SKM-1 treated with dmso at 0.1 percent for 144 hours (cell line): ENCODE results near the gene CEACAM18.
A peak's percentile ranks its signal among the peaks of the same experiment; 100 is the strongest.
"Not testable (repeated sequence)": the region's sequence is repeated elsewhere in the genome, so short reads cannot be mapped to it uniquely, and the experiment has no call there.

Experiments used
- DNase-seq: peaks from one replicate; lab custom pipeline; 2025; ENCODE audit not compliant: unreplicated experiment; lab: John Stamatoyannopoulos, UW

CEACAM18 gene

DNA sequence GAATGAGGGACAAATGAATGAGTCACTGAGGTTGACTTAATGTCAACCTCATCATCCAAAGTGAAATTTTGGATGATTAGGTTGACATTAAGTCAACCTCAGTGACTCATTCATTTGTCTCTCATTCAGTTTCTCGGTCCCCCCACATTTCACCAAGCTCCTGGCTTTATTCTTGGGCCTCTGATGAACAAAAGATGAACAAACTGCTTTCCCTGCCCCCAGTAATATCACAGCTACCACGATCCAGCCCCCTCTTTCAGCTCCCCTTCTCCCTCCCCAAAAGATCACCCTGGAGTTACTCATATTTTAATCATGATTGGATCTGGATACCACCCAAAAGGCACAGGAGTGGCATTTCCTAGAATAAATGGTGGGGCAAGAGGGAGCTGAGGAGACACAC is 10.8 kb downstream of the CEACAM18 start:
- DNase-seq, result no peak

- no peak for DNase-seq
These were observed 12.3 kb downstream of the CEACAM18 start for GRCh38 chr19:51490676-51491075.

- DNase-seq, result no peak
These were observed 13.2 kb downstream of the CEACAM18 start for GRCh38 chr19:51491586-51491985.

DNA sequence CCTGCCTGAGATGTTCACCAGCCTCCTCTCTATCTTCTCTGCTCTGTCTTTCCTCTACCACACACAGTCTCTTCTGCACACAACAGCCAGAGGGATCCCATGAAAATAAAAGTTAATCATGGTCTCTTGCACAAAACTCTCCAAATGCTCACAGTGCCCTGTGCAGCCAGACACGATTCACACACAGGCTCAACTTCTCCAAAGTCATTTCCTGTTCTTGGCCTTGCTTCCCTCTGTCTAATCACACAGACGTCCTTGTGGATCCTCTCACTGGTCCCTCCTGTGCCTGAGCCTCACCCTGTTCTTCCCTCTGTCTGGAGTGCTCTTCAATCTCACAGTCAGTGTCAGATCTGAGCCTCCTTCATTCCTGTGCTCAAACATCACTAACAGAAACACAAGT is 15.4 kb downstream of the CEACAM18 start:
- no peak for DNase-seq

DNA sequence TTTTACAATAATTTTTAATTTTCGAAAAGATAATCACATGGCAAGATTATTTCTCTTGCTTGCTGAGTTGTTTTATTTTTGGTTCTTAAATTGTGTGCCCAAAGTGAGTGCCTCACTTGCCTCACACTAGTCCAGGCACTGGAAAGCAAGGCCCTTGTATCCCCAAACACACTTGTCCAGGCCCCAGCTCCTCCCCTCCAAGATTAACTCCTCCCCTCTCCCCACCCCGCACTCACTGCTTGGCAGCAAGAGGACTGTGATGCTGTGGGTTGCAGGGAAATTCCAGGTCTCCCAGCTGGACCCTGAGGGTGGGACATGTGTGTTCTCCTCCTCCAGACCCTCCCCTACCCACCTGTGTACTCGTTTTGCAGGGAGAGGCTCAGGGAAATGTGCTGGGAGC is 19.3 kb downstream of the CEACAM18 start:
- DNase-seq, result no peak

DNA sequence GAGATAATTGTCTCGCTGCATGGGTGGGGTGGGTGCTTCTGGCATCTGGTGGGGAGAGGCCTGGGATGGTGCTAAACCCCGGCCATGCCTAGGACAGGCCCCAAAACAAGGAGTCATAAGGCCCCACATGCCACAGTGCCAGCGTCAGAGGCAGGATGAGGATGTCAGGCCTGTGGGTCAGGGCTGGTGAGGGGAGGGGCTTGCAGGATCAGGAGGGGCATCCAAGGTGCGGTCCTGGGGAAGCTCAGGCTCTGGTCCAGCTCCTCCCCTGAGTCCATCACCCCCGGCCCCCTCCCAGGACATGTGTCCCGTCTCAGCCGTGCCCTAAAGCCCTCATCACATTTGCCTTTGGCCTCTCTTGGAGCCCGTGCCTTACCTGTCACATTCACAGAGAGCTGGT is 22.6 kb downstream of the CEACAM18 start:
- DNase-seq, result not testable (repeated sequence)

GRCh38 chr19:51501594-51502263 is 23.4 kb downstream of the CEACAM18 start, which contains the start of gene SIGLEC12:
Gene SIGLEC12 (minus strand): TSS chr19:51501800. CDS start chr19:51501733, 67 bp downstream.
- DNase-seq, result peak; percentile 33

GRCh38 chr19:51503286-51503817 is 25.0 kb downstream of the CEACAM18 start:
- DNase-seq, result no peak

GRCh38 chr19:51503896-51504295 is 25.6 kb downstream of the CEACAM18 start:
- DNase-seq, result no peak

DNA sequence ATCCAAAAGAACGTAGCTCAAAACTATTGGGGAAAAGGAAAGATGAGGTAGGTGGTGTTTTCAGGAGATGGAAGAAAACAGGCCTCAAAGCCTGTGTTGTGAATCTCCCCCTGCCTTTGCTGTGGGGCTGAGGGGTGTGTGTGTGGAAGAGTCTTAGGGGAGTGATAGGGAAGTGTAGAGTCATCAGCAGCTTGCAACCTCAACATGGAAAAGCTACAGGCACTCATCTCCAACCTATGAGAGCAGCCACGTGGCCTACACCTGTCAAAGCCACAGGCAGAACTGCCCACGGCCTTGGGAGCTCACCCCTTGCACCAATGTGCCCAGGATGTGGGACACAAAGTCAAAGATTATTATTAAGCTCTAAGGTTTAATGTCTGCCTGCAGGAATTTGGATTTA is 27.6 kb downstream of the CEACAM18 start:
- DNase-seq, result no peak

DNA sequence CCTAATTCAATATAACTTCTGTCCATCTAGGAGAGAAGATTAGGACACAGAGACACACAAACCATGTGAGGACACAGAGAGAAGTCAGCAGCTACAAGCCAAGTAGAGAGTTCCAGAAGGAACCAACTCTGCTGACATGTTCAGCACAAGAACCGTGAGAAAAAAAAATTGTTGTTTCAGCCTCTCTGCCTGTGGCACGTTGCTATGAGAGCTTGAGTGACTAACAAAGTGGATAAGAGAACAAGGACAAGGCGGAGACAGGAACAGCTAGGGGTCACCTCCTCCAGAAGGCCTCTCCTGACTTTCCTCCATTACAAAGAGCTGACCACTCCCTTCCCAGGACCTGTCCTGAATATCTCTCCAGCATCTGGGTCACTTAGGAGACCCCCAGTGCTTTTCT is 28.9 kb downstream of the CEACAM18 start:
- no peak for DNase-seq

GRCh38 chr19:51507640-51508058 is 29.3 kb downstream of the CEACAM18 start:
- DNase-seq, result peak; percentile 16

DNA sequence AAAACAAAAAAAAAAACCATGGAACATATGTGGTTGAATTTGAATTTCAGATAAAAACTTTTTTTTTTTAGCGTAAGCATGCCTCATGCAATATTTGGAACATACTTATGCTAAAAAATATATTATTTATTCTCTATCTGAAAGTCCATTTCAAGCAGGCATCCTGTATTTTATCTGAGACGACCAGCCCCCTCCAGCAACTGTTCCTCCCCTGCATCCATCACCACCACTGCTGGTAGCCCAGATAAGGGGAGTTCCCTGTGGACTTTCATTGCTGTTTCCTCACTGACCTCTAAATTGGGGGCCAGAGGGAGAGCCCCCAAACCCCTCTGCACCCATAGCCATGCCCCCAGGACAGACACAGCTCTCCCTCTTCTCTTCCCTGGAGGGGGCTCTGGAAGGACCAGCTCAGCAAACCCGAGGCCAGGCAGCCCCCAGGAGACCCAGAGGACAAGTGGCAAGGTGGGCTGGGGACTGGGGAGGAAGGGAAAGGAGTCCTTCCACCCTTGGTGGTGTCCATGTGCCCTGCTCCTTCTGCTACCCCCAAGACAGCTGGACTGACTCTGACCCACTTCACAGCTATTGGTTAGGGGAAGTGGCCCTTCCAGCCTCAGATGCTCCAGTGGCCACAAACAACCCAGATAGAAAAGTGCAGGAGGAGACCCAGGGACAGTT is 29.9 kb downstream of the CEACAM18 start:
- DNase-seq, result no peak

DNA sequence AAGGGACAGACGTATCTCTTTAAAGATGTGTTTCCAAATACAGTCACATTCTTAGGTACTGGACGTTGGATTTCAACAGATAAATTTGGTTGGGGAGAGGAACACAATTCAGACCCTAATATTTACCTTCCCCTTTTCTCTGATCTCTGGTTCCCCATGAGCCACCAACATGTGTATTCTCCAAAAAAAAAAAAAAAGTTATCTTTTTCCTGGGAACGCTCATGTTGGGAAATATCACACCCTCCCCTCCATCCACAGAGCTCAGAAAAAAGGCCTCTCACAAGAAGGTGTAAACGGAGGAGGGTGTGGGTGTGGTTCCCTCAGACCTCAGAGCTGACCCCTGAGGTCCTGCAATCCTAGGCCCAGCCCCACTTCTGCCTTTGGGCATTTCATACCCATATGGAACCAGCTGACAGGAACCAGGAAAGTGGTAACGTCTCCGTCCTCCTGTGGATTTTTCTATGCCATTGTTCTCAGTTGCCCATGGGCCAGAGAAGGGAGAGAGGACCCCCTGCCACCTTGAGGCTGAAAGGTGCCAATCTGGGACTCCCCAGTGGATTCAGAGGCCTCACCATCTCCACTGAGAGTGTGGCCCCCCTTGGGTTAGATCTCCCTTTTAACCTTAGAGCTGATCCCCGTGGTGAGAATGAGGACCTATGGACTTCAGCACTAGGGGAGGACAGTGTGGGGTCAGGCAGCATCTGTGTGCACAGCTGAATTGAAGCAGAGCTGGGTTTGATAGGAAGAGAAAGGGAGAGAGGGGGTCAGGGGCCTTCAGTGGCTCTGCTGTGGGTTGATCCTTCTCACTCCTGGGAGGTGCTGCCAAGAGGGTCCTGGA is 31.7 kb downstream of the CEACAM18 start:
- no peak for DNase-seq

DNA sequence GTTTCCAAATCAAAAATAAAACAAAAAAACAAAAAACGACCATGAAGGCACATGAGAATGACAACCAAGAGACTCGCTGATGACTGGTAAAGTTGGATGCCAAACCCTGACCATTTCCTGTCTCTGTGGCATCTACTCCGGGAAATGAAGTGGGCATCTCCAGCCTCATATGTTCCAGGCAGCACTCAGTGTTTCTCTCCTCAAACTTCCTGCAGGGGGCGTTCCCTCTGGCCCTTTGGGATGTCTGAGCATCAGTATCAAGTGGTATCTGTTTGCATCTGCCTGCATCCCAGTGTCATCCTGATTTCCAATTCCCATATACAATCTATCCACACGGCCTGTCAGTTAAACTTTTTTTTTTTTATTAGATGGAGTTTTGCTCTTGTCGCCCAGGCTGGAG is 33.0 kb downstream of the CEACAM18 start:
- DNase-seq, result no peak

- DNase-seq, result no peak
These were observed 35.6 kb downstream of the CEACAM18 start for GRCh38 chr19:51513968-51514367.

GRCh38 chr19:51514866-51515481 is 36.6 kb downstream of the CEACAM18 start:
- peak; percentile 49 for DNase-seq

- DNase-seq, result no peak
These were observed 42.4 kb downstream of the CEACAM18 start for GRCh38 chr19:51520728-51521127.

DNA sequence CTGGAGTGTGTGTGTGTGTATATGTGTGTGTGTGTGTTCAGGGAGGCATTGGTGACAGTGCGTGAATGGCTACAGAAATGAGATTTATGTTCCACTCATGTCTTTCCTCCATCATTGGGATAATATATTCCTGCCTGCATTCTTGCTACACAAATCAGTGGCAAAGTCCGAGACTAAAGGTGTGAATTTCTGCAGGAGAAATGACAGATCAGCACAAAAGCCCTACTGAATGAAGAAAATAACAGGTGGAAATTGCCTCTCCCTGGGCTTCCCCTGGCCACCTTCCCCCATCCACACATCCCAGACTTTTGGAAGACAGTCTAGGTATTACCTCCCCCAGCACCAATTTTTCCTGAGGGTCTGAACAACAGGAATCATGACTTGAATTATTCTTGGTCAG is 43.0 kb downstream of the CEACAM18 start:
- no peak for DNase-seq

GRCh38 chr19:51521781-51522180 is 43.4 kb downstream of the CEACAM18 start:
- DNase-seq, result no peak

DNA sequence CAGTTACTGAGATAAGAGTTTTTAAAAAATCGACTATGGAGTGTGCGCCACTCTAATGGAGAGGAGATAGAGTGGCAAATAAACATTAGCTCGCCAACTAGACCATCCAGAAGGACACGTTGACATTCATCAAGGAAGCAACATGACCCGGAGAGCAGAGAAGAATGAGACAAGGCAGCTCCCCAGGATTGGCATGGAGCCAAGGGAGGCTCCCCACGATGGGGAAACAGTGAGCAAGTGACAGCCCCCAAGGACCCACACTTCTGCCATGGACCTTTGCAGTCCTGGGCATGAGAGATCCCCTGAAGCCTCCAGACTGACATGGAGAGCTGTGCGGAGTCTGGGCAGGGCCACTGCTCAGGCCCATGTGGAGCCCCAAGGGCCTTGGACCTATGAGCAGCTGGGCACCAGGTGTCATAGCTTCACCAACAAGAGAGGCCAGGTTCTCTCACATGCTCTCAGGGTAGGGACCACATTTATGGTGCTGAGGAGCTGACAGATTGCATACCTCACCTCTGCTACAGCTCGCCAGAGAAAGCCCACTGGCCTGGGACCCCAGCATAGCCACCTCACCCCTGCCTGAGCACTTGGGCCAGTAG is 46.4 kb downstream of the CEACAM18 start:
- DNase-seq, result no peak
